ENCODE results near the gene ARHGEF40. TPM values are rescaled to one million over a fixed set of nuclear protein-coding genes. Genes with fewer than 3 reads are reported as not detected.

The ARHGEF40 gene
- total RNA-seq, 4 donors from 2014 or later = 7.5 to 21.2 (median 14.4) TPM

GRCh38 chr14:21041676-21042433 is 28.2 kb upstream of the ARHGEF40 start, which contains the start of gene RNASE7:
Gene RNASE7, plus strand, starts transcription at chr14:21042362. Its CDS starts 631 bp downstream, at chr14:21042993.
- intact Hi-C loops (cut with DNase I; ENCODE audit: low total_unique reads) = no loop called here
- WGBS, 2 donors = 49 to 60% methylated on average over 11 of the region's 11 CpGs
- peak in 1 of 2 donors; percentile 88 for DNase-seq (ENCODE audit: low spot score in 2 of 2)
- no peak within 1 kb of the TSS for H3K4me3 ChIP-seq (ENCODE audit: low read depth, poor library complexity, severe bottlenecking)
- no peak for TF ChIP-seq POLR2A (IDR thresholded peaks at IDR 0.05)

- 66 to 73% methylated on average over 8 of the region's 8 CpGs for WGBS, 2 donors
- TF ChIP-seq CTCF (IDR thresholded peaks at IDR 0.05) (no peak), POLR2A (IDR thresholded peaks at IDR 0.05) (no peak)
- no peak overlapping the region for H3K4me3 ChIP-seq (ENCODE audit: low read depth, poor library complexity, severe bottlenecking)
- intact Hi-C loops (cut with DNase I; ENCODE audit: low total_unique reads) = no loop called here
- DNase-seq (ENCODE audit: low spot score in 2 of 2) = peak in 1 of 2 donors; percentile 80
Observed at GRCh38 chr14:21042918-21043317, 27.2 kb upstream of the ARHGEF40 start.

- 60 to 63% methylated on average over 2 of the region's 2 CpGs for WGBS, 2 donors
- no peak for TF ChIP-seq POLR2A (IDR thresholded peaks at IDR 0.05)
- TF ChIP-seq CTCF (IDR thresholded peaks at IDR 0.05) = no peak
- intact Hi-C loops (cut with DNase I; ENCODE audit: low total_unique reads) = no loop called here
- H3K4me3 ChIP-seq (ENCODE audit: low read depth, poor library complexity, severe bottlenecking) = no peak overlapping the region
- DNase-seq (ENCODE audit: low spot score in 2 of 2) = peak in 1 of 2 donors; percentile 59
Observed at GRCh38 chr14:21043387-21043973, 26.6 kb upstream of the ARHGEF40 start.

GRCh38 chr14:21043974-21044618 is 26.0 kb upstream of the ARHGEF40 start:
- TF ChIP-seq POLR2A (IDR thresholded peaks at IDR 0.05) (no peak), CTCF (IDR thresholded peaks at IDR 0.05) (no peak)
- intact Hi-C loops (cut with DNase I; ENCODE audit: low total_unique reads) = no loop called here
- H3K4me3 ChIP-seq (ENCODE audit: low read depth, poor library complexity, severe bottlenecking) = no peak overlapping the region
- WGBS, 2 donors = 48 to 51% methylated on average over 6 of the region's 6 CpGs
- peak in 1 of 2 donors; percentile 87 for DNase-seq (ENCODE audit: low spot score in 2 of 2)

GRCh38 chr14:21047378-21047781 is 22.7 kb upstream of the ARHGEF40 start:
- TF ChIP-seq CTCF (IDR thresholded peaks at IDR 0.05) (no peak), POLR2A (IDR thresholded peaks at IDR 0.05) (no peak)
- H3K4me3 ChIP-seq (ENCODE audit: low read depth, poor library complexity, severe bottlenecking) = no peak overlapping the region
- DNase-seq (ENCODE audit: low spot score in 2 of 2) = peak in 1 of 2 donors; percentile 12
- intact Hi-C loops (cut with DNase I; ENCODE audit: low total_unique reads) = no loop called here
- WGBS, 2 donors = 40 to 44% methylated on average over 2 of the region's 2 CpGs

- H3K4me3 ChIP-seq (ENCODE audit: low read depth, poor library complexity, severe bottlenecking) = no peak overlapping the region
- 73 to 88% methylated on average over 2 of the region's 2 CpGs for whole genome bisulfite sequencing, 2 donors
- peak in 1 of 2 donors; percentile 49 for DNase-seq (ENCODE audit: low spot score in 2 of 2)
- intact Hi-C loops (cut with DNase I; ENCODE audit: low total_unique reads) = no loop called here
- TF ChIP-seq CTCF (IDR thresholded peaks at IDR 0.05) = no peak
Observed at GRCh38 chr14:21048638-21049037, 21.5 kb upstream of the ARHGEF40 start.

All from lower leg skin (tissue), 4 donors.